MM.1S (cell line): ENCODE measurements around the gene PPP1R9A.

Experiments
- CTCF ChIP-seq: fragments of 300-600 bp; sonication (generic); IDR thresholded peaks from 2 replicates; pipeline ENCODE4 v1.5.1; 2016; ENCODE audit warnings: antibody characterized with exemption, low read length, mixed read lengths
- EZH2 ChIP-seq: fragments of 300-600 bp; sonication (generic); optimal IDR thresholded peaks from 2 replicates; pipeline ENCODE3; 2017; ENCODE audit warnings: low read depth, mild to moderate bottlenecking, antibody characterized with exemption, low read length, mixed read lengths

DNA sequence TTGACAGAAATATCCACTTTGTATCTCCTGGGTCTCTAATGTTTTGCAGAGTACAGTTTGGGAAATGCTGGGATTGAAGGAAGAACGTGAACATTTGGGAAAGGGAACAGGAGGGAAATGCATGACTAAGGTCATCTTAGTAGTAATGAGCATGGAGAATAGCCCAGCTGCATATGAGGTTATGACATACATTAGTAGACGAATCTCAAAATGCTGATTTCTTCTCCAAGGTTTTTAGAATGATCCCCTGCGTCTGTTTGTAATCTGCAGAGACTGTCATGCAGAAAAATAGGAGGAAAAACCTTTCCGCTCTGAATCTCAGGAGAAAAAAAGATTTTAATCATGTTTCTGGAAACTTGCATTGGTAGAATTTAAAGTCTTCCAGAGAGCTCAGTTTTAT, 133.6 kb downstream of the PPP1R9A start:
- TF ChIP-seq CTCF (no peak), EZH2 (no peak)
